ENCODE measurements around the gene NSUN2.
A peak's percentile ranks its signal among the peaks of the same experiment; 100 is the strongest.
"Not testable (repeated sequence)": the region's sequence is repeated elsewhere in the genome, so short reads cannot be mapped to it uniquely, and the experiment has no call there.

NSUN2 gene

DNA sequence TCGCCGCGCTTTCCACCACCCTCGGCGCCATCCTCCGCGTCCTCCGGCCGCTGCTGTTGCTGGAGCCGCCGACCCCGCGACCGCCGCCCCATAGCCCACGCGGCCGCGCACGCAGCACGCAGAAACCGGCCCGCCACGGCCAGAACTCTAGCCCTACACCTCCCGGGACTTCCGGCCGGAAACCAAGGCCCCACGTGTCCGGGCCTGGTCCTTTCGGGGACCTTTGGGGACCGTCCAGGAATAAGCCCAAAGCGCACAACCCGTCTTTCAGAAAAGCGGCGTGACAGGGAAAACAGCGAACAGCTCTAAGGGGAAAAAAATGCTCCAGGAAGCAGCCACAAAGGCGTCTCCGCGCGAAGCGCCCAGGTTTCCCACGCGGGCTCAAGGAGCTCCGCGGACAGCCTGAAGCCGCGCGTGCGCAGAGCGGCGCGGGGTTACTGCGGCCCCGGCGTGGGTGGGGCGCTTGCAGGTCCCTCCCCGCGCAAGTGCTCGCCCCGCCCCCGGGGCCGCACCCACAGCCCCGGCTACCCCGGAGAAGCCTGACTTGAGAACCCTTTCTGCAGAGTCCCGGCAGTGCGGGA lies at the start of gene NSUN2, which contains the start of gene SRD5A1:
NSUN2 (minus strand) TSS at position 157 of the 581 bp plus-strand sequence; CDS start at position 92, 65 bp downstream.
SRD5A1 (plus strand) TSS at position 553 of the 581 bp plus-strand sequence. CDS start 137 bp downstream, outside the sequence.
- peak within 1 kb of the TSS; percentile 90 for H3K4me3 ChIP-seq (ENCODE audit: low read length)
- no peak for TF ChIP-seq ZNF274 (IDR thresholded peaks at IDR 0.05; ENCODE audit: low read depth, low read length)

DNA sequence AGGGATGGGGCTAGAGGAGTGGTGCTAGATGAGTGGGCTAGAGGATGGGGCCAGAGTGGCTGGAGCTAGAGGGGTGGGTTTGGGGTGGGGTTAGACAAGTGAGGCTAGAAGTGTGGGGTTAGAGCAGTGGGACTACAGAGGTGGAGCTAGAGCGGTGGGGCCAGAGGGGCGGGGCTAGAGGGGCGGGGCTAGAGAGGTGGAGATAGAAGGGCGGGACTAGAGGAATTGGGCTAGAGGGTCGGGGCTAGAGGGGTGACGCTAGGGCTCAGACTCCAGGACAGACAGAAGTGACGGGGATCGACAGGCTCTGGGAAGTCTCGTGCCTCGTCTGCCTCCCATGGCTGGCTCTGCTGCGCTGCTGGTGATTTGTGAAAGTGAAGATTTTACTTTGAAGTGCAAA lies 49.4 kb upstream of the NSUN2 start:
- TF ChIP-seq ZNF274 (IDR thresholded peaks at IDR 0.05; ENCODE audit: low read depth, low read length) = no peak
- H3K4me3 ChIP-seq (ENCODE audit: low read length) = no peak overlapping the region

DNA sequence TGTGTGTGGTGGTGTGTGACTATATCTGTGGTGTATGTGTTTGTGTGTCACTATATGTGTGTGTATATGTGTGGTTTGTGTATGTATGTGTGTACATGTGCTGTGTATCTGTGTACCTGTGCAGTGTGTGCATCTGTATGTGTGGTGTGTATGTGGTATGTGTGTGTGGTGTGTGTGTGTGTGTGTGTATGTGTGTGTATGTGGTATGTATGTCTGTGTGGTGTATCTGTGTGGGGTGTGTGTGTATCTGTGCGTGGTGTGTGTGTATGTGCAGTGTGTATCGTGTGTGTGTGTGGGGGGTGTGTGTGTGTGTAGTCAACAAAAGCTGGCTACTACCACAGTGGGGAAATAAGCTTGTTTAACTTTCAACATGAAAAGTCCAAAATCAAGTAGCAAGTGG lies 48.8 kb upstream of the NSUN2 start:
- TF ChIP-seq ZNF274 (IDR thresholded peaks at IDR 0.05; ENCODE audit: low read depth, low read length) = no peak
- no peak overlapping the region for H3K4me3 ChIP-seq (ENCODE audit: low read length)

DNA sequence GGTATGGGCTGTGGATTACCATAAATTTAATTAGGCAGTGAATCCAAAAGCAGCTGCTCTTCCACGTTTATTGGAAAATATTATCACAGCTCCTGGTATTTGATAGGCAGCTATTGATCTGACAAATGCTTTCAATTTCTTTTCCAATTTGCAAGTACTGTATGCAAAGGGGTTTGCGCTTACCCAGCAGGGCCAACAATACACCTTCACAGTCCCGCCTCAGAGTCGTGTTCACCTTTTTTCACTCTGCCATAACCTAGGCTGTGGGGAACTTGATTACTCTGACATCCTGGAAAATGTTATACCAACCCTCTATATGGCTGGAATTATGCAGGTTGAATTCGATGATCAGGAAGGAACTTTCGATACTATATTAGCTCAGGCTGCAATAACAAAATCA lies 48.1 kb upstream of the NSUN2 start:
- no peak overlapping the region for H3K4me3 ChIP-seq (ENCODE audit: low read length)
- no peak for TF ChIP-seq ZNF274 (IDR thresholded peaks at IDR 0.05; ENCODE audit: low read depth, low read length)

DNA sequence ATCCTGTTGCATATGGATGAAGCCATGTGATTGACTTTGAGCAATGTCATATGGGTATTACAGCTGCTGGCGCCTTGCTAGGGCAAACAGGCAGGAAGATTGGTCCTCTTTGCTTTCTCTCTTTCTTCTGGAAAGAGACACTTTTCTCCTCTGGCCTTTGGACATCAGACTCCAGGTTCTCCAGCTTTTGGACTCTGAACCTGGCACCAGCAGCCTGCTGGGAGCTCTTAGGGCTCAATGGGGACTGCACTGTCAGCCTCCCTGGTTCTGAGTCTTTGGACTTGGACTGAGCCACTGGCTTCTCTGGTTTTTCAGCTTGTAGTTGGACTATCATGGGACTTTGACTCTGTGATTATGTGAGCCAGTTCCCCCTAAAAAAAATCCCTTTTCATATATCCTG lies 45.5 kb upstream of the NSUN2 start:
- H3K4me3 ChIP-seq (ENCODE audit: low read length) = no peak overlapping the region
- TF ChIP-seq ZNF274 (IDR thresholded peaks at IDR 0.05; ENCODE audit: low read depth, low read length) = no peak

DNA sequence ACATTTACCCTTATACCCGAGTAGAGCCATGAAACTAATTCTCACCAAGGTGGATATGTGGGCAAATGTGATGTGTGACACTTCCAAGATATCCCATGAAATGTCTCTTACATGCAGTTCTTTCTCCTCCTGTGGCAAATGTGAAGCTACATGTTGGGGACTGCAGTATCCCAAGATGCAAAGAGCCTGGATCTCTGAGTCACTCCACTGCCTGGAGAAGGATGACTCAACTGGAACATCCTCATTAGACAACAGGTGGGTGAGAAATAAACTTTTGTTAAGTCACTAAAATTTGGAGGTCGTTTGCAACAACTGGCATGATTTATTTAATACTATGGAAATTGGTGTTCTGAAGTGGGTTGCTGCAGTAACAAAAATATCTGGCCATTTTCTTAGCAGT lies 43.9 kb upstream of the NSUN2 start:
- no peak for TF ChIP-seq ZNF274 (IDR thresholded peaks at IDR 0.05; ENCODE audit: low read depth, low read length)
- no peak overlapping the region for H3K4me3 ChIP-seq (ENCODE audit: low read length)

DNA sequence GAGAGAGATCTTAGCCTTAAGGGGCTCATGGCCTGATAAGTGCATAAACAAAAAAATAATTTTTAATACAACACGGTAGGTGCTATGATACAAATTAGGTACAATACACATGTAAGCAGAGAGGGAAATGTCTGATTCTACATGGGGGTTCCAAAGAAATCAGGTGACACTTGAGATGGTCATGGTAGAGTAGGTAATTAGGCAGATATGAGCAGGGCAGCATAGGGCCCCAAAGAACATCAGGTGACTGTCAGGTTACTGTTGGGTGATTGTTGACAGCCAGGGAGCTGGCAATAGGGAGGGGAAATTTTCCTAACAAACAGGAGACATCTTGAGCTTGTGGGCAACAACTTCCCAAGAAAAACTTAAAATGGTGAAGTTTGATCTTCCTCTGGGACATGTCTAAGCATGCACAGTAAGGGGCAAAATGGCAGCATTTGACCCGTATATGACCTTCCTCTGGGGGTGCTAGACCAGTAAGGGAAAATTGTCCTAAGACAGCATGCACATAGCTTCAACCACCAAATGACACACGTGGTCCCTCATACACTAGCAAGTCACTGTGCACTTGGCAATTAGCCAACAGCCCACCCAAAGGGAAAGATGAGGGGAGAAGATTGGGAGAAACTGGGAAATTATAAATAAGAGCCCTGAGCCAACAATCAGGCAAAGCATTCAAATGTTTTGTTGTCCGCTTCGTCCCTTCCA lies 43.1 kb upstream of the NSUN2 start:
- TF ChIP-seq ZNF274 (IDR thresholded peaks at IDR 0.05; ENCODE audit: low read depth, low read length) = no peak
- no peak overlapping the region for H3K4me3 ChIP-seq (ENCODE audit: low read length)

DNA sequence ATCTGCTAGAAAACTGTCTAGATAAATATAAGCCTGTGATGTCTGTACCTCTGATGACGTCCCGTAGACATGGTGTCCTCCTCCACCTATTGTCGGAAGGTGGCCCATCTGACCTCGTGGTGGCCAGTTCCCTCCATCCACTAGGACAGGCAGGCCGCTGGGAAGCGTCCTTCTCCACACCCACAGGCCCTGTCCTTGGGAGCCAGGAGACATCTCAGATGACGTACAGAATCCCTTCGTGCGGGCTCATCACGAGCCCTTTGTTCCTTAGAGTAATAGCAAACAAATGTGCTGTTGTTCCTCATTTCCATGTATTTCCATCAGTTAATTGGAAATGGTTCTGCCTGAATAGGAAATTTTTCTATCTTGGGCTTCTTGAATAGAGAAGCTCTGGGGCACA lies 42.0 kb upstream of the NSUN2 start:
- no peak for TF ChIP-seq ZNF274 (IDR thresholded peaks at IDR 0.05; ENCODE audit: low read depth, low read length)
- no peak overlapping the region for H3K4me3 ChIP-seq (ENCODE audit: low read length)

DNA sequence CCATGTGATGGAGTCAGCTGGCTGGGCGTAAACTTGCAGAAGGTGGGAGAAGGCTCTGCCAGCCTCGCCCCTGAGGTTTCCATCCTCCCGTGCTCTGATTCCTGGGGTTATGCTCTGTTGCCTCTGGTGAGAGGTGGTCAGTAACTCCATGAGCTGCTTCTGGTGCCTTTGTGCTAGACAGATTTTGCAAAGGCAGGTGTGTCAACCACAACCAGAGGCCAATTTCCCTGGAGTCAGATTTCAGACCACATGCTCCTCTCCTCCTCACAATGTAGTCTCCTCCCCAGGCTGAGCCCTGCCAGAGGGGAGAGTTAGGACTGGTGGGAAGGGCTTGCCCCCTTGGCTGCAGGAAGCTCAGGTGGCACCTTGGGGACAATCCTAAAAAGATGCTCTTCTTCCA lies 41.6 kb upstream of the NSUN2 start:
- no peak overlapping the region for H3K4me3 ChIP-seq (ENCODE audit: low read length)
- TF ChIP-seq ZNF274 (IDR thresholded peaks at IDR 0.05; ENCODE audit: low read depth, low read length) = no peak

DNA sequence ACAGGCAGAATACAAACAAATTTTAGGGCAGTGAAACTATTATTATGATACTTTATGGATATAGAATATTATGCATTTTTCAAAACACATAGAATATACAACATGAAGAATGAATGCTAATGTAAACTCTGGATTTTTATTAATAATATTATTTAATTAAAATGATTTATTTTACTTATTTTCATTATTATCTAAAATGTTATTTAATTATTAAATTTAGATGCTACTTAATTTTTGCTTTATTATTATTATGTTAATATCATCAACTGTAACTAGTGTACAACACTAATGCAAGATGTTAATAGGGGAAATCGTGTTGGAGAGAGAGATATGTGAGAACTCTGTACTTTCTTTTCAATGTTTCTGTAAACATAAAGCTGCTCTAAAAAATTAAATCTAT lies 41.1 kb upstream of the NSUN2 start:
- no peak for TF ChIP-seq ZNF274 (IDR thresholded peaks at IDR 0.05; ENCODE audit: low read depth, low read length)
- H3K4me3 ChIP-seq (ENCODE audit: low read length) = no peak overlapping the region

DNA sequence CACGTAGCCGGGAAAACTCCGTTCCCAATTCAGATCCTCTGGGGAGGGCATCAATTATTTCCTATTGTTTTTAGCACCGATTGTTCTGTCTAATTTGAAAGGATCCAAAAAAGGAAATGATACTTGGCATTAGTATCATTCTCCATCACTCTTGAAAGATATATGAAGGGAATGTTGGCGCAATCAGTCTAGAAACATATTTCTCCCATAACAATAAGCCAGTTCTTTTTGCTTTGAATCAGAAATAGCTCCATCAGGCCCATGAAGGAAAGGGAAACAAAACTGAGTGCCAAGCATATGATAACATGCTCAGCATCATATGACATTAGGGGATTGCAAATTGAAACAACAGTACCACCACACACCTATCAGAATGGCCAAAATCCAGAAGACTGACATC lies 40.2 kb upstream of the NSUN2 start:
- H3K4me3 ChIP-seq (ENCODE audit: low read length) = no peak overlapping the region
- no peak for TF ChIP-seq ZNF274 (IDR thresholded peaks at IDR 0.05; ENCODE audit: low read depth, low read length)

DNA sequence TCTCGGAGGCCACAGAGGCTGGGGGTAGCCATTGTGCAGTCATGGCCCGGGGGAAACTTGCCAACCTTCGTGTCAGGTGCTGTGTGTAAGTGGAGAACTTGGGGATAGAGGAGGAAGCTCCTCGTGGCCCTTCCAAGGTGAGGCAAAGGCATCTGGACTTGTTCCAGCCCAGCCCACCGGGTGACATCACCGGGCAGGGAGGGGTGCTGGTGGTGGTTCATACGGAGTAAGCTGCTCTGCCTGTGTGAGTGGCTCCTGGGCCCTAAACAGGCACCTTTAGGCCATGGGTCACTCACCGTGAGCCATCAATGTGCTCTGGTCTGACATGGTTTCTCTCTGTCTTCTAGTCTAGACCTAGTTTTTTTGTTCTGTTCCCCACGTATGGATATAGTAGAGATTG lies 35.9 kb upstream of the NSUN2 start:
- H3K4me3 ChIP-seq (ENCODE audit: low read length) = not testable (repeated sequence)

DNA sequence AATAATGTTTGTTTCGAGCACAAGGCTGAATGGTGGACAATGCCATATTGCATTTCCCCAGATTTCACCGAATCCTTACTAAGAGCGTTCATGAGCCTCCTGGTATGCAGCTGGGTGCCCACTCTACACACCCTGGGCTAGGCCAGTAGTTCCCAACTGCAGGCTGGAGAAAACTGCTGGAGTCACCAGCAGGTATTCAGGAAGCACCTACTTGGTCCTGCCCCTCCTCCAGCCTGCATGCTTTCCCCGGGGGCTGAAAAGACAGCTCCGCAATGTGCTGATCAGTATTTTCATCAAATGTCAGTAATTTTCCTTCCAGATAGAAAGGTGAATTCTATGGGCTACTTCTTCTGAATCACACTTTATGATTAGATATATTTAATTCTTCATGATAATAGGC lies 34.8 kb upstream of the NSUN2 start:
- no peak for TF ChIP-seq ZNF274 (IDR thresholded peaks at IDR 0.05; ENCODE audit: low read depth, low read length)
- no peak overlapping the region for H3K4me3 ChIP-seq (ENCODE audit: low read length)

DNA sequence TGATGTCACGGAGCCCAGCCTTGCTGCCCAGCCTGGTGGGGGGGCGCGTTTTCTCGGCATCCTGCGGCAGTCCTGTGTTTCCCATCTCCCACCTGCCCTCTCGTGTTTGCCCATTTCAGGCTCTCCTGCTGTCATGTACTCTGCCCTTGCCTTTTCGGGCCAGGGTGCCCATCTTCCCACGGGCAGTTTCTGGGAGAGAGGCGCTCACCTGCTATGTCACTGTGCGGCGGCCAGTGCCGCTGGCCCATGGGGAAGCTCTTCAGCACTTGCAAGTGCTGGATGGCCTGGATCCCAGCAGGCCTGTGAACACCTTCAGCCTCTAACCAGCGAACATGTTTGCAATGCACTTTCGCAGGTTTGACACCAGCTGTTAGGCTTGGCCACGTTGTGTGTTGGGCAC lies 33.9 kb upstream of the NSUN2 start:
- H3K4me3 ChIP-seq (ENCODE audit: low read length) = no peak overlapping the region

DNA sequence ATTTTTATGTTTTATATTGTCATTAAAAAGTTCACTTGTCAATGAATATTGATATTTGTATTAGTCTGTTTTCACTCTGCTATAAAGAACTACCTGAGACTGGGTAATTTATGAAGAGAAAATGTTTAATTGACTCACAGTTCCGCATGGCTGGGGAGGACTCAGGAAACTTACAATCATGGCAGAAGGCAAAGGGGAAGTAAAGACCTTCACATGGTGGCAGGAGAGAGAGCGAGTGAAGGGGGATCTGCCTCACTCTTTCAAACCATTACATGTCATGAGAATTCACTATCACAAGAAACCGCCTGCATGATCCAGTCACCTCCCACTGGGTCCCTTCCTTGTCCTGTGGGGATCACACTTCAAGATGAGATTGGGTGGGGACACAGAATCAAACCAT lies 27.8 kb upstream of the NSUN2 start:
- H3K4me3 ChIP-seq (ENCODE audit: low read length) = peak overlapping the region; percentile 57; the same call in 1 of the 2 replicates
- TF ChIP-seq ZNF274 (IDR thresholded peaks at IDR 0.05; ENCODE audit: low read depth, low read length) = no peak

More for the DNA sequence above, 33.9 kb upstream of the NSUN2 start:
- no peak for TF ChIP-seq ZNF274 (IDR thresholded peaks at IDR 0.05; ENCODE audit: low read depth, low read length)

All from GM08714 (cell line).